Middle frontal gyrus (tissue), 1 donor: ENCODE results near the gene HBZ.
"Not testable (repeated sequence)": the region's sequence is repeated elsewhere in the genome, so short reads cannot be mapped to it uniquely, and the experiment has no call there.

ENCODE experiments used
- DNase-seq: peaks from one replicate; pipeline ENCODE4 v3.0.0-alpha.2; 2015; ENCODE audit warnings: low spot score; ENCODE audit errors: extremely low spot score

Gene HBZ

GRCh38 chr16:177981-178667, 25.7 kb downstream of the HBZ start:
- no peak for DNase-seq

GRCh38 chr16:178668-179015, 26.2 kb downstream of the HBZ start:
- DNase-seq = no peak

GRCh38 chr16:179211-180092, 27.0 kb downstream of the HBZ start:
- no peak for DNase-seq

GRCh38 chr16:180101-180675, 27.7 kb downstream of the HBZ start, which contains the start of gene HBQ1:
Gene HBQ1 (plus strand): TSS chr16:180459. CDS start chr16:180487, 28 bp downstream.
- DNase-seq = no peak

- peak; percentile 6 for DNase-seq
These were observed 28.5 kb downstream of the HBZ start for GRCh38 chr16:180681-181564.

GRCh38 chr16:181565-182021, 29.1 kb downstream of the HBZ start:
- no peak for DNase-seq

- DNase-seq = no peak
These were observed 30.6 kb downstream of the HBZ start for GRCh38 chr16:183005-183404.

- no peak for DNase-seq
These were observed 32.8 kb downstream of the HBZ start for GRCh38 chr16:185213-185612.

- no peak for DNase-seq
These were observed 33.2 kb downstream of the HBZ start for GRCh38 chr16:185691-186090.

GRCh38 chr16:187330-187729, 34.9 kb downstream of the HBZ start:
- no peak for DNase-seq

- no peak for DNase-seq
These were observed 36.2 kb downstream of the HBZ start for GRCh38 chr16:188674-189073.

GRCh38 chr16:189604-190186, 37.3 kb downstream of the HBZ start:
- DNase-seq = no peak

- no peak for DNase-seq
These were observed 39.4 kb downstream of the HBZ start for GRCh38 chr16:191831-192230.

- no peak for DNase-seq
These were observed 40.2 kb downstream of the HBZ start for GRCh38 chr16:192686-193085.

- no peak for DNase-seq
These were observed 41.0 kb downstream of the HBZ start for GRCh38 chr16:193441-193840.

GRCh38 chr16:194516-194915, 42.1 kb downstream of the HBZ start:
- no peak for DNase-seq

GRCh38 chr16:200388-200787, 47.9 kb downstream of the HBZ start:
- DNase-seq = no peak

- DNase-seq = no peak
These were observed 50.8 kb downstream of the HBZ start for GRCh38 chr16:203246-203645.

GRCh38 chr16:204046-204445, 51.6 kb downstream of the HBZ start:
- DNase-seq = not testable (repeated sequence)
